ENCODE results near the gene FALEC.

DNA sequence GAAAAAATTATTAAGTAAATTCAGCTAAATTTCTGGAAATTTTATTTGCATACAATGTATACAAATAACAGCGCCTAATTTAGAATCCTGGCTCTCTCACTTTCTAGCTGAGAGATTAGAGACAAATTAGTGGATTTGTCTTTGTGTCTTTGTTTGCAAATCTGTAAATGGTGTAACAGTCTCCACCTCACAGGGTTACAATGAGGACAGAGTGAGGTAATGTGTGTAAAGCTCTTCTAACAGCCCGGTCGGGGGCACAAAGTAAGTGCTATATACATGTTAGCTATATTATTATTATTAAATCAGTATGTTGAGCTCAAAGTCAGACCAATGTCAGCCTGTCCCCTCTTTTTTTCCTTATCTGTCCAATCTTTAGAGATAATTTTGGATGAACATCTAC is 28.7 kb downstream of the FALEC start:
- TF ChIP-seq, protein P1, sequence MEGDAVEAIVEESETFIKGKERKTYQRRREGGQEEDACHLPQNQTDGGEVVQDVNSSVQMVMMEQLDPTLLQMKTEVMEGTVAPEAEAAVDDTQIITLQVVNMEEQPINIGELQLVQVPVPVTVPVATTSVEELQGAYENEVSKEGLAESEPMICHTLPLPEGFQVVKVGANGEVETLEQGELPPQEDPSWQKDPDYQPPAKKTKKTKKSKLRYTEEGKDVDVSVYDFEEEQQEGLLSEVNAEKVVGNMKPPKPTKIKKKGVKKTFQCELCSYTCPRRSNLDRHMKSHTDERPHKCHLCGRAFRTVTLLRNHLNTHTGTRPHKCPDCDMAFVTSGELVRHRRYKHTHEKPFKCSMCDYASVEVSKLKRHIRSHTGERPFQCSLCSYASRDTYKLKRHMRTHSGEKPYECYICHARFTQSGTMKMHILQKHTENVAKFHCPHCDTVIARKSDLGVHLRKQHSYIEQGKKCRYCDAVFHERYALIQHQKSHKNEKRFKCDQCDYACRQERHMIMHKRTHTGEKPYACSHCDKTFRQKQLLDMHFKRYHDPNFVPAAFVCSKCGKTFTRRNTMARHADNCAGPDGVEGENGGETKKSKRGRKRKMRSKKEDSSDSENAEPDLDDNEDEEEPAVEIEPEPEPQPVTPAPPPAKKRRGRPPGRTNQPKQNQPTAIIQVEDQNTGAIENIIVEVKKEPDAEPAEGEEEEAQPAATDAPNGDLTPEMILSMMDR (IDR thresholded peaks at IDR 0.05): no peak
- TF ChIP-seq POLR2A (IDR thresholded peaks at IDR 0.05): no peak
- TF ChIP-seq POLR2AphosphoS5 (IDR thresholded peaks at IDR 0.05): no peak
